Muscle of back (tissue), 13 donors: Measurements from ENCODE around the gene DKKL1. TPM values are rescaled to one million over a fixed set of nuclear protein-coding genes. Genes with fewer than 3 reads are reported as not detected.
"Not testable (repeated sequence)": the region's sequence is repeated elsewhere in the genome, so short reads cannot be mapped to it uniquely, and the experiment has no call there.

Experiments used
- DNase-seq, 3 donors: peaks; one replicate each; pipeline versions ENCODE4 v3.0.0 to v3.0.0-alpha.2; 2013
- long read RNA-seq, 9 donors: transcript quantifications; one replicate each; lab custom pipeline, GENCODE V29; 2026
- polyA plus RNA-seq, 10 donors: library from polyadenylated mRNA; unstranded; fragments of 120-200 nt; gene quantifications; one replicate each; pipeline ENCODE4 v1.2.1, GENCODE V29; 2013; ENCODE audit not compliant: insufficient read length in 10 of 10

DKKL1 gene
- 1 to 10 TPM; 1.3 to 2.7 (median 1.8) TPM for polyA plus RNA-seq
- long read RNA-seq, donor 1: 0 reads
- long read RNA-seq, donor 2: 0 reads
- long read RNA-seq, donor 3: 0 reads
- long read RNA-seq, donor 4: 0 reads
- long read RNA-seq, donor 5, partial matches to known transcripts: 0 of 1 reads
- long read RNA-seq, donor 5, other reads (novel, unspliced or antisense): 0 of 1 reads
- long read RNA-seq, donor 6, partial matches to known transcripts: 0 of 3 reads
- long read RNA-seq, donor 6, other reads (novel, unspliced or antisense): 0 of 3 reads
- long read RNA-seq, donor 7: 0 reads
- long read RNA-seq, donor 8: 0 reads
- long read RNA-seq, donor 9: 0 reads

DNA sequence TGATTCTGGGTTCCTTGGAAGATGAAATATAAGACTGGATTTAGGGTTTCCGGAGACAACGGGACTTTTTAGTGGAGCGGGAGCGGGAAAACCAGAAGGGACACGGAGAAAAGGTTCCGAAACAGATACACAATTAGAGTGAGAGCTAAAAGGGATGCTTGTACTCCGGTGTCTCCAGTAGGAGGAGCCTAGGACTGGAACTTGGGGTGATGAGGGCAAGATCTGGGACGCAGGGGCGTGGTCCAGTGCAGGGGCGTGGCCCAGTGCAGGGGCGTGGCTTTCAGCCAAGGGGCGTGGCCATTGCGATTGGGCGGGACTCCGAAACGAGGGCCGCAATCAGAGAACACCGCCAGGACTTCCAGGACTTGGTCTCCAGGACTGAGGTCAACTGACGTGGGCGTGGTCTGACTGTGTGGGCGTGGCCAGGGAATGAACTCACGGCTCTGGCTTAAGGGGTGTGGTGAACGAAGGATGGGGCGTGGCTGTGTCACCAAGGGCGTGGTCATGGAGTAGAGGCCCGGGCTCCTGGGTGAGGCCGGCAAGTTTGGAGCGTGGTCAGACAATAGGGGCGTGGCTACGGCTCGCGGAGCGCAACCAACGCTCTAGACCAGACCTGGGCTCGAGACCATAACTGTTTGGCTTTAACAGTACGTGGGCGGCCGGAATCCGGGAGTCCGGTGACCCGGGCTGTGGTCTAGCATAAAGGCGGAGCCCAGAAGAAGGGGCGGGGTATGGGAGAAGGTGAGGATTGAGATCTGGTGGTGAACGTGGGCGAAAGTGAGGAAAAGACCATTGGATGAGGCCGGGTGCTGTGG is at the start of gene DKKL1:
TSS of gene DKKL1 (plus strand) at position 610 of the 815 bp plus-strand sequence. CDS start at position 732, 122 bp downstream.
- peak; percentile 95 to 97 (median 97) for DNase-seq

DNA sequence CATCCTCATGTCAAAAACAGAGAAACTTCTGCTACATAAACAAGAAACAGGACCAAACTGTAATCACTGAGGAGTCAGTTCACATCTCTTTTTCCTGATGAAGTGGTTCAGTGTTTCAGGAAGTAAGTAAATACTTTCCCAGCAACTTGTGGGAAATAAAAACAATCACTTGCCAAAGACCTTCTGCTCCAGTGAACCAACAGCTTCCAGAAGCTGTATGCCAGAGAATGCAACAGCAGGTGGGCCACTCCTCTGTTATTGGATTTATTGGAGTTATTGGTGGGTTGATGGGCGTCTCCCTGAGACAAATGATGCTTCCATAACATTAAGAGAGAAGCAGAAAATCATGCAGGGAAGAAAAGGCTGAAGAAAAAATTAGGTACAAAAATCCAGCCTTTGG is 48.6 kb upstream of the DKKL1 start:
- DNase-seq: no peak

DNA sequence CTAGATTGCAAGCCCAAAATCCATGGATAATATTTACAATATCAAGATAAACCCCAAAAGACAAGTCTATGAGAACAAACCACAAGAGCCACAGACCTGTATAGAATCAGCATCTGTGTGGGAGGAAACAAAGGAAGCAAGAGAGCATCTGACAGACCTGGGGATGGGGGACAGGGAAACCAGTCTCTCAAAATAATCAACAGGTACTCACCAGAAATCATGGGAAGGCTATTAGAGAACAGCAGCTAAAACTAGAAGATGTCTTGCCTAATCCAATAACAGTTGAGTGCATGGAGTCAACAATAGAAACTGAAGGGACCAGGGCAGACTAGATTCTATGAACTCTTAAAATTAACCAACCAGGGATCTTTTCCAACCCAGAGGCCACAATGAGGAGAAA is 47.4 kb upstream of the DKKL1 start:
- DNase-seq: no peak

- DNase-seq: no peak
Observed at GRCh38 chr19:49318296-49318695, 45.4 kb upstream of the DKKL1 start.

DNA sequence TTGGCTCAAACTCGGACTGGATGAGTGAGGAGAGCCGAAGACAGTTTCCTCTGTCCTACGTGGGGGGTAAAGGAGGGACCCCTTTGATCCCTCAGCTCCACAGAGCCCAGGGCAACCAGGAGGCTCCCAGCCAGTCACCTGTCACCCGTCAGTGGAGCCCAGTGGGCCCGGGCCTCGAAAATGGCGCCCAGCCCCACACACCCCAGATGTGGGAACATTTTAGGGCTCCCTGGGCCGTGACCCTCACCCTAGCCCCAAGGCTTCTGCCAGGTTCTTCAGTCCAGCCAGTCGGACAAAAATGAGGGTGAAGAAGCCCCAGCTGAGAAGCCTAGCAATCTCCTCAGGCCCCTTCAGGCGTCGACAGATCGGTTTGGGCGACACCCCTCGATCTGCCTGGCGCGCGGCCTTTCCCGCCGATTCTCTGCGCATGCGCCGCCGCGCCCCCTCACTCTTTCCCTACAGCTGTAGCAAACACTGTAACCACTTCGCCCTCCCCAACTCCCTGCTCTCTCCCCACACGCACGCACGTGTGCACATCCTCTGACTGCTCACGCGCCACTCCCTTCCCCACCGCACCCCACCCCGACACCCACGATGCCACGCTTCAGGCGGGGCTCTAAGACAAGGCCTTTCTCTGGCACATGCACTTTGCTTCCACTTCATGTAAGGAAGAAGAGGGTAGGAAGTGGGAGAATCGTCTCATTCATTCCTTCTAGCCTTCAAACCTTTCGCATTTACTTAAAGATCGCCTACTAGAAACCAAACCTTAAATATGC is 38.7 kb upstream of the DKKL1 start, which contains the start of gene SLC6A16:
TSS of gene SLC6A16 (minus strand) at position 391 of the 776 bp plus-strand sequence. CDS start 13,844 bp downstream, outside the sequence.
- no peak for DNase-seq

GRCh38 chr19:49325756-49326155 is 37.9 kb upstream of the DKKL1 start:
- DNase-seq: not testable (repeated sequence)

- no peak for DNase-seq
Observed at GRCh38 chr19:49326165-49326704, 37.4 kb upstream of the DKKL1 start.

- DNase-seq: no peak
Observed at GRCh38 chr19:49327878-49328544, 35.7 kb upstream of the DKKL1 start.

- no peak for DNase-seq
Observed at GRCh38 chr19:49328741-49329140, 34.9 kb upstream of the DKKL1 start.

GRCh38 chr19:49331187-49331586 is 32.5 kb upstream of the DKKL1 start:
- not testable (repeated sequence) for DNase-seq

DNA sequence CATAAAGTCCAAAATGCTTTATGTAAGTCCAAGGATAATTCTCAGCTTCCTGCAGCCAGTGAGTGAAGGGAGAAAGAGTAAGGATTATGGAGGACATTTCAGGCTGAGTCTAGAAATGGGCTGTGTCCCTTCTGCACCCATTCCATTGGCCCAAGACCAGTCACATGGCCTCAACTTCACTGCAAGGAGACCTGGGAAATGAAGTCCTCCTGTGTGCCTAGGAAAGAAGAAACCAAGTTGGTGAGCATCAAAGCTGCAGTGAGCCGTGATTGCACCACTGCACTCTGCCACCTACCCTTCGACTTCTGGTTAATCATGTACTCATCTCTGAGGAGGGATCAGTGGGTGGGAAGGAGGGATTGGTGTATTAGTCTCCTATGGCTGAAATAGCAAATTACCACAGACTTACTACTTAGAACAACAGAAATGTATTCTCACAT is 32.0 kb upstream of the DKKL1 start:
- peak in 1 of 3 donors; percentile 43 for DNase-seq

DNA sequence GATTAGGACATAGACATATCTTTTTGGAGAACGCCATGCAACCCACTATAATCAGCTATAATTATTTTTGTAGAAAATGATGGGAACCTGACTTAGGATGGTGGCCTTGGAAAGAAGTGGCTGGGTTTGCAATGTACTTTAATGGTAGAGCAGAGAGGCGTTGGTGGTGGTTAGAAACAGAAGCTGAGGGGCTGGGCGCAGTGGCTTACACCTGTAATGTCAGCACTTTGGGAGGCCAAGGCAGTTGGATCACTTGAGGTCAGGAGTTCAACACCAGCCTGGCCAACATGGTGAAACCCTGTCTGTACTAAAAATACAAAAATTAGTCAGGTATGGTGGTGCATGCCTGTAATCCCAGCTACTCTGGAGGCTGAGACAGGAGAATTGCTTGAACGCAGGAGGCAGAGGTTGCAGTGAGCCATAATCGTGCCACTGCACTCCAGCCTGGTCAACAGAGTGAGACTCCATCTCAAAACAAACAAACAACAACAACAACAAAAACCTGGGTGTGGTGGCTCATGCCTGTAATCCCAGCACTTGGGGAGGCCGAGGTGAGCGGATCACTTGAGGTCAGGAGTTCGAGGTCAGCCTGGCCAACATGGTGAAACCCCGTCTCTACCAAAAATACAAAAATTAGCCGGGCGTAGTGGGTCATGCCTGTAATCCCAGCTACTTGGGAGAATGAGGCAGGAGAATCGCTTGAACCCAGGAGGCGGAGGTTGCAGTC is 30.8 kb upstream of the DKKL1 start:
- not testable (repeated sequence) for DNase-seq

GRCh38 chr19:49333418-49333805 is 30.3 kb upstream of the DKKL1 start:
- DNase-seq: no peak

GRCh38 chr19:49333811-49334288 is 29.8 kb upstream of the DKKL1 start:
- peak in 1 of 3 donors; percentile 30 for DNase-seq

DNA sequence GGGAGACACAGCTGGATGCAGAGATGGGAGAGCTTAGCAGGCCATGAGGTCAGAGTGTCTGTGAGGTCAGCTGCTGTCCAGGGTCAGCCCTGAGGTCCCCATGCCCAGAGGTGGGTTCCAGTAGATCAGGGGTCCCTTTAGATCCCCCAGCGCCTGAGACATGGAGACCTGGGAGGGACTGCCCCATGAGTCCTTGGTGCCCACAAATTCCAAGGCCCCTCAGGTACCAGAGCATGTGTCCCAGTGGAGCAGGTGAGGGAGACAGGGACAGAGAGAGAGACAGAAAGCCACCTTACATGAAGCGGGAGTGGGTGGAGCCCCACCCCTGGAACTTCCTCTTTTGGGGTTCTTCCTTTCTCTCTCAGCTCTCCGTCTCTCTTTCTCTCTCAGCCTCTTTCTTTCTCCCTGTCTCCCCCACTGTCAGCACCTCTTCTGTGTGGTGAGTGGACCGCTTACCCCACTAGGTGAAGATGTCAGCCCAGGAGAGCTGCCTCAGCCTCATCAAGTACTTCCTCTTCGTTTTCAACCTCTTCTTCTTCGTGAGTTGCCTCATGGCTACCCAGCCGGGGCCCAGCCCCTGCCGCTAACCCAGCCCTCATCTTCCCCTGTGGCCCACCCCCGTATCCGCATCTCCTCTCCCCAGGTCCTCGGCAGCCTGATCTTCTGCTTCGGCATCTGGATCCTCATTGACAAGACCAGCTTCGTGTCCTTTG is 28.4 kb upstream of the DKKL1 start, which contains the start of gene CD37:
TSS of gene CD37 (plus strand) at position 336 of the 713 bp plus-strand sequence. CDS start at position 471, 135 bp downstream.
- DNase-seq: no peak

DNA sequence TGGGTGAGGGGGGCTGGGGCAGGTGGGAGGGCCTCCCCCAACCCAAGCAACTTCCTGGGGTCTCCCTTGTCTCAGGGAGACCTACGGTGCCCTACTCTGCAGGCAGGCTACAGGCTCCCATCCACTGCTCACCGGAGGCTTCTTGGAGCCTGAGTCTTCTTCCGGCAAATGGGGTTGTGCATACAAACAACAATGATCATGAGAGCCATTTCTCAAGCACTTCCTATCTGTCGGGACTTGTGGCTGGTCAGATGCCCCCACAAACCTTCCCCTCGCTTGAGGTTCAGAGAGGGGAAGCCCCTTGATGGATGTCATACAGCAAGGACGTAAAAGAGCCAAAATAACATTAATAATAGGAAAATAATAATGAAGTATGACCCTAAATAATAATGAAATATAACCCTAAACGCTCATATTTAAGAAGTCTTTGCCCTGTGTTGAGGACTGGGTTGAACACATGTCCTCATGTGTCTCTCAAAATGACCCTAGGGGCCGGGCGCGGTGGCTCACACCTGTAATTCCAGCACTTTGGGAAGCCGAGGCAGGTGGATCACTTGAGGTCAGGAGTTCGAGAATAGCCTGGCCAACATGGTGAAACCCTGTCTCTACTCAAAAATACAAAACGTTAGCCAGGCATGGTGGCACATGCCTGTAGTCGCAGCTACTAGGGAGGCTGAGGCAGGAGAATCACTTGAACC is 27.7 kb upstream of the DKKL1 start:
- no peak for DNase-seq

DNA sequence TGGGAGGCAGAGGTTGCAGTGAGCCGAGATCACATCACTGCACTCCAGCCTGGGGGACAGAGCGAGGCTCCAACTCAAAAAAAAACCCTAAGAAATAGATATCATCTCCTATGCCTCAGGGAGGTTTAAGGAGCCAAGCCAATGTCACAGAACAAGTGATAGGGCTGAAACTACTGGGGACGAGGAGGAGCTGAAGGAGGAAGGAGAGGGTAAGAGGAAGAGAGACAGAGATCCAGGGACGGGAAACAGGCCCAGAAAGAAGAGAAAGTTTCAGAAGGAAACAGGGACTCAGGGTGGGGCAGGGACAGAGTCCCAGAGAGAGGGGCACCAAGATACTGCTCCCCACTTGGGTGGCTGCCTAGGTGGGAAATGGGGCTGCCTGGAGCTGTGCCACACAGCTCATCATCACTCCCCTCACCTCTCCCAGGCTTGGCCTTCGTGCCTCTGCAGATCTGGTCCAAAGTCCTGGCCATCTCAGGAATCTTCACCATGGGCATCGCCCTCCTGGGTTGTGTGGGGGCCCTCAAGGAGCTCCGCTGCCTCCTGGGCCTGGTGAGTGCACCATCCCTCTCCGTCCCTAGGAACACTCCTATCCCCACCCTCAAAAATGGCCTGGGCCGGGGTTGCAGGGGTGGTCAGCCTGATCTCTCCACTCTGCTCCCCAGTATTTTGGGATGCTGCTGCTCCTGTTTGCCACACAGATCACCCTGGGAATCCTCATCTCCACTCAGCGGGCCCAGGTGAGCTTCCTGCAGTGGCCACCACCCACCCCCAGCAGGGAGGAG is 27.0 kb upstream of the DKKL1 start:
- no peak for DNase-seq
